Activated naive CD4-positive, alpha-beta T cell (primary cell): Measurements from ENCODE around the gene THOC6.
"Not testable (repeated sequence)": the region's sequence is repeated elsewhere in the genome, so short reads cannot be mapped to it uniquely, and the experiment has no call there.

Experiments used
- DNase-seq, 4 experiments: peaks; one replicate each; lab custom pipeline; 2025; lab: John Stamatoyannopoulos, UW

THOC6 gene

GRCh38 chr16:3030222-3031212 is 6.7 kb downstream of the THOC6 start:
- DNase-seq = no peak

- DNase-seq = no peak
These were observed 8.8 kb downstream of the THOC6 start for GRCh38 chr16:3032624-3033023.

GRCh38 chr16:3035289-3035971 is 11.6 kb downstream of the THOC6 start:
- DNase-seq = no peak

- no peak for DNase-seq
These were observed 12.3 kb downstream of the THOC6 start for GRCh38 chr16:3035972-3036725.

- no peak for DNase-seq
These were observed 13.0 kb downstream of the THOC6 start, which contains the start of gene BICDL2 for GRCh38 chr16:3036726-3037315. Gene BICDL2, minus strand, starts transcription at chr16:3036944. Its CDS starts 1,448 bp downstream, at chr16:3035496.

- no peak for DNase-seq
These were observed 14.4 kb downstream of the THOC6 start for GRCh38 chr16:3038256-3038655.

- DNase-seq = no peak
These were observed 15.1 kb downstream of the THOC6 start for GRCh38 chr16:3038896-3039295.

- DNase-seq = no peak
These were observed 18.5 kb downstream of the THOC6 start for GRCh38 chr16:3042376-3042775.

GRCh38 chr16:3044708-3045107 is 20.9 kb downstream of the THOC6 start:
- DNase-seq = no peak

GRCh38 chr16:3045758-3046640 is 22.2 kb downstream of the THOC6 start, which contains the start of gene MMP25:
Gene MMP25, plus strand, starts transcription at chr16:3046561. Its CDS starts 357 bp downstream, at chr16:3046918.
- DNase-seq = no peak

GRCh38 chr16:3046641-3047386 is 23.0 kb downstream of the THOC6 start:
- DNase-seq = no peak

- DNase-seq = no peak
These were observed 23.5 kb downstream of the THOC6 start for GRCh38 chr16:3047387-3047720.

GRCh38 chr16:3049921-3050481 is 26.2 kb downstream of the THOC6 start:
- DNase-seq = no peak

GRCh38 chr16:3050487-3050886 is 26.7 kb downstream of the THOC6 start:
- DNase-seq = no peak

- DNase-seq = no peak
These were observed 27.2 kb downstream of the THOC6 start for GRCh38 chr16:3051009-3051408.

- DNase-seq = no peak
These were observed 27.7 kb downstream of the THOC6 start for GRCh38 chr16:3051494-3051893.

GRCh38 chr16:3052571-3053329 is 28.9 kb downstream of the THOC6 start:
- DNase-seq = not testable (repeated sequence)

GRCh38 chr16:3053330-3053710 is 29.5 kb downstream of the THOC6 start:
- not testable (repeated sequence) for DNase-seq
